AG10803 (cell line): ENCODE data around the gene ITGA3.
"Not testable (repeated sequence)": the region's sequence is repeated elsewhere in the genome, so short reads cannot be mapped to it uniquely, and the experiment has no call there.

Source experiments
- DNase-seq: peaks from one replicate; pipeline ENCODE4 v3.0.0; 2010; ENCODE audit warnings: low read depth
- H3K4me3 ChIP-seq: 2 replicates; pipeline ENCODE4 v1.5.1; 2011; ENCODE audit warnings: mild to moderate bottlenecking, low read length, control low read depth
- CTCF ChIP-seq: conservative IDR thresholded peaks from 2 replicates; pipeline ENCODE4 v1.5.1; 2011; ENCODE audit warnings: mild to moderate bottlenecking, low read length, control low read depth, inconsistent platforms

ITGA3 gene

DNA sequence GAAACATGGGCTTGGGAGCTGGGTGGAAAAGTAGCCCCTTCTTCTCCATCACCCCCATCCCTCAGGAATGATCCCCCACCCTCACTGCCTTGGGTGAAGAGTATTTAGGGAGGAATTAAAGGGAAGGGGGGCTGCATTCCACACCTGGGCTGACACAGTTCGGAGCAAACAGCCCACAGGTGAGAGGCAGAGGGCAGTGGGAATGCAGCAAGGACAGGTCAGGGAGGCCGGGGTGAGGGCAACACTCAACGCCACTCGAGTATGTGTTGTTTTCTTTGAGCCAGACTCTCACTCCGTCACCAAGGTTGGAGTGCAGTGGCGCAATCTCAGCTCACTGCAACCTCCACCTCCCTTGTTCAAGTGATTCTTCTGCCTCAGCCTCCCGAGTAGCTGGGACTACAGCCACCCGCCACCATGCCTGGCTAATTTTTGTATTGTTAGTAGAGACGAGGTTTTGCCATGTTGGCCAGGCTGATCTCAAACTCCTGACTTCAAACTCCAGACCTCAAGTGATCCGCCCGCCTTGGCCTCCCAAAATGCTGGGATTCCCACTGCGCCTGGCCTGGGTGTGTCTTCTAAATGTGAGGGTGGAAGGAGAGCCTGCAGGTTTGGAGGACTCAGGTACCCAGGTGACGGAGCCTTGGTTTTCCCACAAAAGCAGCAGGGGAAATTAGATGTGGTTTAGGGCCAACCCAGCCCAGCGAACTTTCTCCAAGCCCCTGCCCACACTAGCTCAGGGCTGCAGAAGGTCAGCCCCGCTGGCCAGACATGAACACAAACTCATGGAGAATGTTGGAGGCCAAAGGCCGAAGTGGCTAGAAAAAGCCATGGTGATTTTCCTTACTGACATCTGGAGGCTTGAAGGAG, 21.2 kb upstream of the ITGA3 start:
- H3K4me3 ChIP-seq: no peak overlapping the region
- no peak for DNase-seq
- no peak for TF ChIP-seq CTCF

DNA sequence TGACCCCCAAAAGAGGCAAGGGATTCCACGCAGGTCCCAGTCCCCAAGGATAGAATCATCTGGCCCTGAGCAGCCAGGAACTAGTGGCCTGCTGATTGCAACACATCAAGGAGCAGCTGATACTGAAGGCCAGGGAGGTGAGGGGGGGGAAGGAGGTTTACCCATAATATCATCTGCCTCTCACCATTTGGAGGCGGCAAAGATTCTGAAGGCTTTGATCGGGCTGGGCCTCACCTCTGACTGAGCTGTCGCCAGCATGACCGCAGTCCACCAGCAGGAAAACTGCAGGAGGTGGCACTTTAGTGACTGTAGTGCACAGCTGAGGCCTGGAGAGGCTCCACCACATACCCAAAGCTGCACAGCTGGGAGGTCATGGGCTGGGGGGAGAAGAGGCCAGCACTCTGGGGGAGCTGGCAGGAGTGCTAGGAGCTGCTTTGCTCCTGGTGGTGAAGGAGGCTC, 20.5 kb upstream of the ITGA3 start:
- DNase-seq: peak; percentile 30
- no peak for TF ChIP-seq CTCF
- no peak overlapping the region for H3K4me3 ChIP-seq

DNA sequence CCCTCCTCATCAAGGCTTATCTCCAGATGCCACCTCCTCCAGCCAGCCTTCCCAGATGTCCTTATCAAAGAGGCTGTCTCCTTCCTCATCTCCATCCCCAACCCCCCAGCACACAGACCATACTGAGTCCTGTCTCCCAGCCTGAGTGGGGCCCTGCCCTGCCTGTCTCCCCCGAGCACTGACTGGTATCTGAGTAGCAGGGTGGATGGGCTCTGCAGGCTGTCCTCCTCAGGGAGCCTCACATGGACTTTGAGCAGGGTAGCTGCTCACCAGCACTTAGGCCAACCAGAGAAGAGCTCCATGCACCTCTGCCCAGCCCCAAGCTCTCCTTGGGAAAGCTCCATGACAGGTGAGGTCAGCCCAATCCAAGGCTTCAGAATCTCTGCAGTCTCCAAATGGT, 20.0 kb upstream of the ITGA3 start:
- H3K4me3 ChIP-seq: no peak overlapping the region
- no peak for TF ChIP-seq CTCF
- DNase-seq: no peak

- H3K4me3 ChIP-seq: no peak overlapping the region
- no peak for TF ChIP-seq CTCF
- no peak for DNase-seq
These were observed 19.3 kb upstream of the ITGA3 start for GRCh38 chr17:50036455-50037261.

GRCh38 chr17:50037321-50038107, 18.4 kb upstream of the ITGA3 start:
- DNase-seq: peak; percentile 68
- no peak for TF ChIP-seq CTCF
- H3K4me3 ChIP-seq: no peak overlapping the region

DNA sequence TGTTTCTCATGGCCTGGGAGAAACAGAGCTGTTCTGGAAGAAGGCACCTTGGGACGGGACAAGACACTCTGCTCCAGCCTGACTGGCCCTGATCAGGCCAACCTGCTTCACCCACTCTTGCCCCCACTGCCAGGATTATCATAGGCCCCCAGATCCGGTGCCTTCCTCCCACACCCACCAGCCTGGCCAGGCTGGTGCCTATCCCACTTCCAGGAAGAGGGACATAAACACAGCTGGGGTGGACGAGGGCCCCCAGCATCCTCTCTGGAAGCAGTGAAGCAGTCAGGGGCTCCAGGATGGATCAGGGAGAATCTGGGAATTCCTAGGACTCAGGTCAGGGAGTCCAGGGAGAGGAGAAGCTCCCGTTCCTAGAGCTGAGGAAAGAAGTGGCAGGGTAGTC, 16.9 kb upstream of the ITGA3 start:
- no peak overlapping the region for H3K4me3 ChIP-seq
- TF ChIP-seq CTCF: no peak
- DNase-seq: no peak

- not testable (repeated sequence) for DNase-seq, H3K4me3 ChIP-seq
These were observed 15.4 kb upstream of the ITGA3 start for GRCh38 chr17:50040496-50040895.
